Keratinocyte (primary cell): Measurements from ENCODE around the gene RPS23. TPM values are rescaled to one million over a fixed set of nuclear protein-coding genes. Genes with fewer than 3 reads are reported as not detected.
A peak's percentile ranks its signal among the peaks of the same experiment; 100 is the strongest.

ENCODE experiments used
- DNase-seq: peaks from one replicate; pipeline ENCODE4 v3.0.0-alpha.2; 2011; ENCODE audit warnings: low read depth, missing footprints, low spot score
- FAIRE-seq: peaks from 2 replicates; lab custom pipeline; 2011; peaks lifted over from hg19 to GRCh38; lab: Jason Lieb, UNC
- H2AFZ ChIP-seq: 2 replicates; pipeline ENCODE4 v1.6.0; 2012; ENCODE audit warnings: low read length, control low read depth, inconsistent platforms; ENCODE audit not compliant: control insufficient read depth
- H3K27ac ChIP-seq: 2 replicates; pipeline ENCODE4 v1.5.1; 2011; ENCODE audit warnings: low read length; ENCODE audit not compliant: control insufficient read depth, insufficient read depth
- H3K27me3 ChIP-seq: 3 replicates; pipeline ENCODE4 v1.6.0; 2011; ENCODE audit warnings: low read length; ENCODE audit not compliant: control insufficient read depth, insufficient read depth; ENCODE audit errors: extremely low read depth
- H3K36me3 ChIP-seq, 2 experiments: 2 replicates in 1 of 2; 3 replicates in 1 of 2; pipeline ENCODE4 v1.5.1; 2011; ENCODE audit warnings: low read length in 2 of 2, mild to moderate bottlenecking in 1 of 2; ENCODE audit not compliant: control insufficient read depth in 2 of 2, insufficient read depth in 2 of 2; ENCODE audit errors: extremely low read depth in 1 of 2
- H3K4me1 ChIP-seq: 3 replicates; pipeline ENCODE4 v1.5.1; 2011; ENCODE audit warnings: low read length; ENCODE audit not compliant: control insufficient read depth, insufficient read depth; ENCODE audit errors: extremely low read depth
- H3K4me2 ChIP-seq: 3 replicates; pipeline ENCODE4 v1.6.0; 2011; ENCODE audit warnings: low read depth, low read length; ENCODE audit not compliant: control insufficient read depth, insufficient read depth; ENCODE audit errors: extremely low read depth
- H3K4me3 ChIP-seq, 3 experiments: fragments of 200-600 bp in 1 of 3; sonication (generic) in 1 of 3; 2 replicates in 2 of 3; 3 replicates in 1 of 3; pipeline ENCODE4 v1.5.1; 2011 to 2016; ENCODE audit warnings: low read length in 3 of 3, mild to moderate bottlenecking in 3 of 3, control low read depth in 2 of 3, inconsistent platforms in 1 of 3, low read depth in 1 of 3, mixed read lengths in 1 of 3, mixed run types in 1 of 3, moderate library complexity in 1 of 3; ENCODE audit not compliant: control insufficient read depth in 2 of 3, insufficient read depth in 2 of 3; ENCODE audit errors: extremely low read depth in 1 of 3
- H3K79me2 ChIP-seq: 2 replicates; pipeline ENCODE4 v1.6.0; 2012; ENCODE audit warnings: low read length; ENCODE audit not compliant: control insufficient read depth, insufficient read depth
- H3K9ac ChIP-seq: 3 replicates; pipeline ENCODE4 v1.6.0; 2011; ENCODE audit warnings: low read length; ENCODE audit not compliant: control insufficient read depth, insufficient read depth; ENCODE audit errors: extremely low read depth
- H3K9me1 ChIP-seq: 3 replicates; pipeline ENCODE4 v1.6.0; 2011; ENCODE audit warnings: low read length; ENCODE audit not compliant: control insufficient read depth, insufficient read depth; ENCODE audit errors: extremely low read depth
- H3K9me3 ChIP-seq: 2 replicates; pipeline ENCODE4 v1.5.1; 2012; ENCODE audit warnings: low read depth, low read length; ENCODE audit not compliant: control insufficient read depth
- H4K20me1 ChIP-seq: 3 replicates; pipeline ENCODE4 v1.6.0; 2011; ENCODE audit warnings: low read length; ENCODE audit not compliant: control insufficient read depth, insufficient read depth; ENCODE audit errors: extremely low read depth
- CTCF ChIP-seq, 3 experiments: IDR thresholded peaks in 1 of 3; conservative IDR thresholded peaks in 1 of 3; optimal IDR thresholded peaks in 1 of 3; 2 replicates in 2 of 3; 3 replicates in 1 of 3; pipeline versions ENCODE3 to v1.5.1; 2011; ENCODE audit warnings: low read length in 3 of 3, mild to moderate bottlenecking in 3 of 3, moderate library complexity in 2 of 3, control low read depth in 1 of 3, inconsistent platforms in 1 of 3; ENCODE audit not compliant: insufficient read depth in 2 of 3; ENCODE audit errors: extremely low read depth in 1 of 3
- EZH2 ChIP-seq: IDR thresholded peaks from one replicate; pipeline ENCODE4 v1.6.1; 2012; ENCODE audit warnings: inconsistent platforms, mild to moderate bottlenecking, low read length, moderate library complexity
- dilution Hi-C: fragments of 300-500 bp; cut with MboI; formaldehyde crosslinking; loops from one replicate; pipeline ENCODE4 v1.7.0; 2020; ENCODE audit warnings: low sequenced_read_pairs; ENCODE audit not compliant: extremely low pct_ligation_motif_present
- polyA plus RNA-seq, 5 experiments: library from polyadenylated mRNA; depleted of rRNA in 3 of 5; stranded (reverse) in 3 of 5; stranded (forward) in 1 of 5; unstranded in 1 of 5; fragments of >200 nt; gene quantifications; 1 replicate in 1 of 5; 2 replicates in 3 of 5; 3 replicates in 1 of 5; pipeline versions ENCODE4 v1.2.1 to v1.2.3, GENCODE V29; 2011 to 2012; ENCODE audit warnings: missing spikeins in 2 of 5, low read depth in 1 of 5, low replicate concordance in 1 of 5

The RPS23 gene
- polyA plus RNA-seq, 1 donor (not counting 4 experiments of a cell fraction or from before 2014, with no cell fraction given): 2,776 TPM

- Histone ChIP-seq H3K4me2 (no peak overlapping the region), H3K9me3 (no peaks in the 10 kb centered on the region), H3K79me2 (no peaks in the 10 kb centered on the region), H3K4me1 (no peaks in the 10 kb centered on the region), H3K4me3 (no peak overlapping the region), H3K9me1 (no peaks in the 10 kb centered on the region), H4K20me1 (no peaks in the 10 kb centered on the region), H3K27me3 (no peaks in the 10 kb centered on the region), H2AFZ (no peak overlapping the region), H3K36me3 (peaks cover 0 to 1% of the 10 kb centered on the region in 2 experiments), H3K27ac (no peak overlapping the region), H3K9ac (no peak overlapping the region)
- TF ChIP-seq CTCF (optimal IDR thresholded peaks at IDR 0.05 in 1 of 3, IDR thresholded peaks at IDR 0.05 in 1 of 3, conservative IDR thresholded peaks at IDR 0.05 in 1 of 3; ENCODE audit: extremely low read depth in 1 of 3, insufficient read depth in 2 of 3, low read length in 3 of 3): no peak
- TF ChIP-seq EZH2: no peak
- DNase-seq: no peak
- FAIRE-seq: no peak
- dilution Hi-C loops: no loop called here
Measured at GRCh38 chr5:82265047-82265446, 13.1 kb downstream of the RPS23 start.

- DNase-seq (no peak), FAIRE-seq (no peak)
- Histone ChIP-seq H3K4me1 (no peaks in the 10 kb centered on the region), H3K27me3 (no peaks in the 10 kb centered on the region), H4K20me1 (no peaks in the 10 kb centered on the region), H3K79me2 (no peaks in the 10 kb centered on the region), H3K9ac (no peak overlapping the region), H2AFZ (no peak overlapping the region), H3K4me2 (no peak overlapping the region), H3K36me3 (no peaks in the 10 kb centered on the region), H3K9me1 (no peaks in the 10 kb centered on the region), H3K9me3 (no peaks in the 10 kb centered on the region), H3K4me3 (no peak overlapping the region), H3K27ac (no peak overlapping the region)
- dilution Hi-C loops: no loop called here
- TF ChIP-seq EZH2 (no peak), CTCF (optimal IDR thresholded peaks at IDR 0.05 in 1 of 3, IDR thresholded peaks at IDR 0.05 in 1 of 3, conservative IDR thresholded peaks at IDR 0.05 in 1 of 3; ENCODE audit: extremely low read depth in 1 of 3, insufficient read depth in 2 of 3, low read length in 3 of 3) (peak in 2 of 3 experiments; percentile 26 to 29)
Measured at GRCh38 chr5:82259172-82259800, 18.9 kb downstream of the RPS23 start.
